SKM-1 (cell line): Measurements from ENCODE around the gene TSACC.
A peak's percentile ranks its signal among the peaks of the same experiment; 100 is the strongest.
"Not testable (repeated sequence)": the region's sequence is repeated elsewhere in the genome, so short reads cannot be mapped to it uniquely, and the experiment has no call there.

Experiments
- DNase-seq: peaks from one replicate; lab custom pipeline; 2025; ENCODE audit not compliant: unreplicated experiment; lab: John Stamatoyannopoulos, UW

Gene TSACC

DNA sequence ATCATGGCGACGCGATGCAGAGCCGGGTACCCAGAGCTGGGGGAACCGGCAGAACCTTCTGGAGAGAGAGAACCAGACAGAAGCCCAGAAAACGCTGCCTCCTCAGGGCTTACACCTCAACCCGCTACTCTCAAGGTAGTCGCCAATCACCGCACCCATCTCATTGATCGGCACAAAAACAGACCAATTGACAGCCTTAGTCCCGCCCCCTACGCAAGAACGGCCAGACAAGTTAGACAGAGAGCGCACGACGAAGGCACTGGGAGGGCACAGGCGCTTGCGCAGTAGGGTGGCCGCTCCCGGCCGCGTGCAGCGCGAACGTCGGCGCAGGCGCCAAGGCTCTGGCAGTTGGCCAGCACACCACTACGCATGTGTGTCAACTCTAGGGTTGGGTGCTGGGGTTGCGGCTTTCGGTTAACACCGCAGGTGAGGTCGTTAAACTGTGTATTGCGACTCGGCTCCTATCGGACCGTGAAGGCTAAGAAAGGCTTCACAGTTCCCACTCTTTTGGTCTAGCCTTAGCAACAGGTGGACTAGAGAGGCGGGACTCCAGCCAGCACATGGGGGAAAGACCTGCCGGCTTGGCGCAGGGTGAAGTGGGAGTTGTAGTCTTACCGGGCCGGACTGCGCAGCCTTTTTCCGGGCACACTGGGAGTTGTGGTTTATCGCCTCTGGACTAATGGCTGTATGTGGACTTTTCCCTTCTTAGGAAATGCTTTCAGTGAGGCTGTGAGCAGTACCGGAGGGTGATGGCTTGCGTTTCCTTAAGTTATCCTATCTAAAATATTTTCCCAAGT is at the start of gene TSACC, which contains the start of gene CCT3:
TSACC (plus strand) TSS at position 347 of the 797 bp plus-strand sequence. CDS start 1,232 bp downstream, outside the sequence.
CCT3 (minus strand) TSS at position 113 of the 797 bp plus-strand sequence; CDS start at position 5, 108 bp downstream.
- peak; percentile 100 for DNase-seq

DNA sequence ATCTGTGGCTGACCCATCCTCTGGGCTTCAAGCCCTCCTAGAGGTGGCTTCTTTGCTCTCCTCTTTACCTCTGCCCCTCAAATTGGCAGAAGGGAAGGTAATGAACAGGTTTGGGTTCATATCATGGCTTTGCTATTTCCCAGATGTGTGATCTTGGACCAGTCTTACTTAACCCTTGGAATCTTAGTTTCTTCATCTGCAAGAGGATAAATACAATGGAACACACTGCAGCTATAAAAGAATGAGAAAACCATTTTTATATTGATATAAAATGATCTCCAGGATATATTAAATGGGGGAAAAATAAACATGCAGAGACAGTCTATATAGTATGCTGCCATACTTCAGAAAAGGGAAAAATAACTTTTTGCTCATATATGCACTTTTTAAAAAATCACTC is 48.5 kb upstream of the TSACC start:
- DNase-seq: no peak

DNA sequence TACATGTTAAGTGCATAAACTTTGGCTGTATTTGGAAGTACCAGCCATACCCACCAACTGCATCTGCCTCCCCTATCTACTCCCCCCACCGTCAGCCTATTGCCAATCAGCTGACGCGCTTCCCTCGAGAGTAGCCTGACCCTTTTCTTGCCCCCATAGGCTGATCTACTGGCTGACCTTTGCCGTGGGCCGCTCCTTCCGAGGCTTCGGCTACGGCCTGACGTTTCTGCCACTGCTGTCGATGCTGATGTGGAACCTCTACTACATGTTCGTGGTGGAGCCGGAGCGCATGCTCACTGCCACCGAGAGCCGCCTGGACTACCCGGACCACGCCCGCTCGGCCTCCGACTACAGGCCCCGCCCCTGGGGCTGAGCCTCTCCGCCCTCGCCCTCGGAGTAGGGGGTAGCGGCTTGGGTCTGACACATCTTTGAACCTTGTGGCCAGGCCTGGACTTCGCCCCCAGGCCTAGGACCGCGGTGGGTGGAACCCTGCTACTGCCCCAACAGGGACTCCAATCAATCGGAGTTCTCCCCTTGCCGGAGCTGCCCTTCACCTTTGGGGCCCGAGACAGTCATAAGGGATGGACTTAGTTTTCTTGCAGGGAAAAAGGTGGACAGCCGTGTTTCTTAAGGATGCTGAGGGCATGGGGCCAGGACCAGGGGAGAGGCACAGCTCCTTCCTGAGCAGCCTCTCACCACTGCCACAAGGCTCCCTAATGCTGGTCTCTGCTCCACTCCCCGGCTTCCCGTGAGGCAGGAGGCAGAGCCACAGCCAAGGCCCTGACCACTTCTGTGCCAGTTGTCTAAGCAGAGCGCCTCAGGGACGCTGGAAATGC is 46.9 kb upstream of the TSACC start:
- DNase-seq: no peak

DNA sequence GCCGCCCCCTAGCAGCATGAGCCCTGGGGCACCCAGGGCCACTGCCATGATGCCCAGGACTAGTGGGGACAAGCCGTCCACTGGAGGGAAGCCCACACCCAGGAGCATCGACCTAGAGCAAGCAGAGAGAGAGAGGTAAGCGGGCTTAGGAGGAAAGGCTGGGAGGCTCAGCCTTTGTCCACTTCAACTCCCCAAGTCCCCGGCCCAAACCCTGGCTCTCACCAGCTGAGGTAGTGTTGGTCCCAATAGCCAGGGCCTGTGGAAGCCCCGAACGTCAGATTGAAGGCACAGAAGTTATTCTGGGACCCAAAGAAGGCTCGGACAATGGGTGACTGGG is 45.3 kb upstream of the TSACC start:
- DNase-seq: no peak

DNA sequence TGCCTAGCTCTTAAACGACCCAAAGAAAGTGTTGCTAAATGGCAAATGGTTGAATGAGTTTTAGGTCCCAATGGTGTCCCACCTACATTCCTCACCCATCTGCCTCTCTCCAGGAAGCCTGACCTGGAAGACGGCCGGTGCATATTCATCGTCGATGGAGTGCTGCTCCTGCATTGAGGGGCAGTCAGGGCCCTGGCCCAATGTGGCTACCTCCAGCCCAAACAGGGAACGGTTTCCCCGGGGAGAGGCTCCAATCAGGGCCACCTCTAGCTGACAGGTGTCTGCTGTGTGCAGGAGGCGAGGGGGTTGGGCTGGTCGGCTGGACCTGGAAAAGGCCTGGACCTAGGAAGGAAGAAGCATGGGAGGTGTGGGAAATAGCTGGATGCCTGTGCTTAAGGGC is 44.4 kb upstream of the TSACC start:
- no peak for DNase-seq

DNA sequence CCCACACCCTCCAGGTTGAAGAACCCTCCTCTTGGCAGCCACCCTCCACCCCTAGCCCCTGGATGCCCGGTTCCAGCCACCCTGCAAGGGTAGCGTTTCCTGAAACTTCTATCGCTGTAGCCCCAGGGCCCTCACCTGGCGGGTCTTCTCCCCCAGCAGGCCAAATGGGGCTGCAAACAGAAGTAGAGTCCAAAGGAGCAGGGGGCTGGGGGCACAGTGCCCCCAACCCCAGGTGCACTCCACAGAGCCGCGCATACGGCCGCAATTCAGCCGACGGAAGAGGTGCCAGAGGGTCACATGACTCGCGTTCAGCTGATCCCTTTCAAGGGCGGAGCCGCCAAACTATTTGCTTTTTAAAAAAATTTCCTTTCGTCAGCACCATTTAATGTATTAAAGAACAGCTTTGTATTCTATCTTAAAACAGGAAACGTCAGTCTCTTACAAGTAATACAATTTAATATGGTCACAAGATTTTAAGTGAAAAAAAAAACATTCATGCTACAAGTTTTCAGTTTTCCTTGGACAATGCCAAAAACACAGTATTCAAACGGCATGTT is 42.9 kb upstream of the TSACC start, which contains the start of gene GLMP:
GLMP (minus strand) TSS at position 289 of the 557 bp plus-strand sequence; CDS start at position 255, 34 bp downstream.
- no peak for DNase-seq

DNA sequence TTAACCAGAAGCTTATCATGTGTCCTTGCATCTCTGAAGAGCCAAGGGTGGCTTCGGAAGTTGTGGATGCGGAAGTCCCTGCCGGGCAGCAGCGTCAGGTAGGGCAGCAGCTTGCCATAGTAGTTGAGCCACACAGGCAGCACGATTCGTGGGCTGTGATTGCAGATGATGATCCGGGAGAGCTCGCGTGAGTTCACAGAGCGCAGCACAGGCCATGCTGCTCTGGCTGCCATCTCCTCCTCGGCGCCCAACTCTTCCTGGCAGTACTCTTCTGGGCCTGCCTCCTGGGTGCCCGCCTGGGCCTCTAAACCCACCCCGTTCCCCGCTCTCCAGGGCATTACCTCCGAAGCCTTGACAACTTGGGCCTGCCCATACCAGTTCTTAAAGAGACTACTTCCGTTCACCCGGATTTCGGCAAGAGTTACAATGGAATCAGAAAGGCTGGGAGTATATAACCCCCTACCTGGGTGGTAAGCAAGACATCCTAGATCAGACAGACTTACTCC is 39.4 kb upstream of the TSACC start, which contains the start of gene VHLL:
VHLL (minus strand) TSS at position 456 of the 506 bp plus-strand sequence; CDS start at position 338, 118 bp downstream.
- no peak for DNase-seq

DNA sequence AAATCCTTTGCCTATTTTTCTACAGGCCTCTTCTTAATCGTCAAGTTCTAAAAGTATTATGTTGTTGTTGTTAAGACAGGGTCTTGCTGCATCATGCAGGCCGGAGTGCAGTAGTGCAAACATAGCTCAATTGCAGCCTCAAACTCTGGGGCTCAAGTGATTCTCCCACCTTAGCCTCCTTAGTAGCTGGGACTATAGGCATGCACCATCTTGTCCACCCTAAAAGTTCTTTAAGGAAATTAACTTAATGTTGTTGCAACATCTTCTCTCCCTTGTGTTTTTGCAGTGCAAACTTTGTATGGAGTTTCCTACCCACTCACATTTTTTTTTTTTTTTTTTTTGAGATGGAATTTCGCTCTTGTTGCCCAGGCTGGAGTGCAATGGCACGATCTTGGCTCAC is 35.1 kb upstream of the TSACC start:
- no peak for DNase-seq

DNA sequence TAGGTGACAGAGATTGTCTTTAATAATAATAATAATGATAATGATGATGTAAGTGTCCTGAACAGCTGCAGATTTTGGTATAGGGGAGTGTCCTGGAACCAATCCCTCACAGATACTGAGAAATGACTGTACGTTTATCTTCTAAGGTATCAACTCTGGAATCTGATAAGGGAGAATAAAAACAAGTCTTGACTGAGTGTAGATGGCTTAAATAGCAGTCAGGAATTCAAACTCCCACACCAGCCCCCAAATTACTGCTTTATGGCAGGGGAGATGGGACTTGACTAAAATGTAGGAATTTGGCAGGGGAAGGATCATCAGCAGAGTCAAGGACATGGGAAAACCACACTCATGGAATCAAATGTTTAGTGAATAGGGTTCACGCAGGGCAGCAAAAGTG is 33.1 kb upstream of the TSACC start:
- no peak for DNase-seq

DNA sequence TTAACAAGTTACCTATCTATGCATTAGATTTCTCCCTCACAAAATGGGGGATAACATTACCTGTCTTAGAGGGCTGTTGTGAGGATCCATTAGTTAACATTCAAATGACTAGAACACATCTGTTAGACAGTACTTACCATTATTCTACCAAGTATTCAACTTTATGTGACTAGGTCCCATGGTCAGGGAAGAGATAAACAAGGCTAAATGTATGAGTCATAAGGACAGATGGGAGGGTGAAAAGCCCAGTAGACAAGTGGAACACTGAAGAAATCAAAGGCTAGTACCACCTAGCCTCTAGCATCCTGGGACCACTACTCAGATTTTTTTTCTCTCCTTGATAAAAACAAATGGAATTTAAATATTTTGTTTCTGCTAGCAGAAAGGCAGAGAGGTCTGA is 30.2 kb upstream of the TSACC start:
- DNase-seq: no peak

DNA sequence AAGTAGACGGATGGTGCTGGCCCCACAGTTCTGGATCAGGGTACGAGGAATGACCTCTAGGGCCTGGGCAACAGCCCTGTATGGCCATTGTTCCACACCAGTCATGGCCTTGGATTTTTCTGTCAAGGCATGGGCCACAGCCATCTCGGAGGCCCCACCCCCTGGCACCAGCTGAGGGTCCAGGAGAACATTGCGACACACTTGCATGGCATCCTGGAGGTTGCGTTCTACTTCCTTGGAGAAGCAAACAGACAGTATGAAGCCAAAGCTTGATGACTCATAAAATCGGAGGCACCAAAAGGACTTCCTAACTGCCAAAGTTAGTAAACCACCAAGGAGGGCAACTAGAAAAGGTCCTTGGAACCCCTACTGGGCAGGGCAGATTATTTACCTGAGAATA is 27.4 kb upstream of the TSACC start:
- DNase-seq: no peak

DNA sequence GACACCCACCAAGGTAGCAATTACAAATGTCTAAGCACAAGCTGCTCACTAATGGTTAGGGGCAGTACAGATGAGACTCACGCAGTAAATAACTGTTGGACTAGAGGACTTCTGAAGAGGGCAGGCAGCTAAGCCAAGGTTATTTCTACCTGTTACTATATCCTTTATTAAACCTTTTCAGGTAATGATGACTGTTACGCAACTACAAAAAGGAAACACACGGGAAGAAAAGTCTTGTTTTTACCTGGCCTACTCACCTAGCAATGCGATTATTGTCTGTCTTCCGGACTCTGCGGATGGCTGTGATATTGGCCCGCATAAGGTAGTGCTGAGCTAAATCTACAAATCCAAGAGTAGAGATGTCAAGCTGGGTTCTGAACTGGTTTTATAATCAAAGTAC is 21.4 kb upstream of the TSACC start:
- no peak for DNase-seq

DNA sequence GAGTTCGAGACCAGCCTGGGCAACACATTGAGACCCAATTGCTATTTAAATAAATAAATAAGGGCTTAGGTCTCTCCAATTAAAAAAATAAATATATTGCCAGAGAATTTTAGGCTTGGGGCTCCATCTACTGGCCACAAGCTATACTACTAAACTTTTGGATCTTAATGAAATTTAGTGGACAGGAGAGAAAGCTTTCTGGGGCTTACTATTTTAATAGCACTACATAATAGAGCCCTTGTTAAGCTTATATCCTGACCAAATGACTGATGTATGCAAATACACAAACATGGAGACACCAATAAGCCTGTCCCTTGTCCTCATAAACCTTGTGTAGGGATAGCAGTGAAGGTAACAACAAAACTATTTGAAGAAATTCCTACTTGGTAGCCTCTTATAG is 18.7 kb upstream of the TSACC start:
- DNase-seq: no peak

DNA sequence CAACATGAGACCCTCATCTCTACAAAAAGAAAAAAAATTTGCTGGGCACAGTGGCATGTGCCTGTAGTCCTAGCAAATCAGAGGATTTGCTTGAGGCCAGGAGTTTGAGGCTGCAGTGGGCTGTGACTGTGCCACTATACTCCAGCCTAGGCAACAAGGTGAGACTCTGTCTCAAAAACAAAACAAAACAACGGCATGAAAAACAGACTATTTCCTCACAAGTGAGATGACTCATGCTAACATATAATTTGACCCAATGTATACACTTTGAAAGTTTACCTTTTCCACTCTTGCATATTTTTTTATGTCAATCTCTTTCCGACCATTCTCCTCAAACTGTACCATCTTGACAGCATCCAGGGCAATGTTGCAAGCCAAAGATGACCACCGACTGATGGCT is 17.8 kb upstream of the TSACC start:
- no peak for DNase-seq

DNA sequence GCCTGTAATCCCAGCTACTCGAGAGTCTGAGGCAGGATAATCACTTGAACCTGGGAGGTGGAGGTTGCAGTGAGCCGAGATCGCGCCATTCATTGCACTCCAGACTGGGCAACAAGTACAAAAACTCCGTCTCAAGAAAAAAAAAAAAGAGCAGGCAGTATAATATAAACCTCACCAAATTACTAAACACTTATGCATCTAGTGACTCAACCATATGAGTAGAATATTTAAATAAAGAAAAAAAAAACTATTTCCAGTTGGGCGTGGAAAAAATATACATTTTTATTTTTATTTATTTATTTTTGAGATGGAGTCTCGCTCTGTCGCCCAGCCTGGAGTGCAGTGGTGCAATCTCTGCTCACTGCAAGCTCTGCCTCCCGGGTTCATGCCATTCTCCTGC is 15.1 kb upstream of the TSACC start:
- not testable (repeated sequence) for DNase-seq

DNA sequence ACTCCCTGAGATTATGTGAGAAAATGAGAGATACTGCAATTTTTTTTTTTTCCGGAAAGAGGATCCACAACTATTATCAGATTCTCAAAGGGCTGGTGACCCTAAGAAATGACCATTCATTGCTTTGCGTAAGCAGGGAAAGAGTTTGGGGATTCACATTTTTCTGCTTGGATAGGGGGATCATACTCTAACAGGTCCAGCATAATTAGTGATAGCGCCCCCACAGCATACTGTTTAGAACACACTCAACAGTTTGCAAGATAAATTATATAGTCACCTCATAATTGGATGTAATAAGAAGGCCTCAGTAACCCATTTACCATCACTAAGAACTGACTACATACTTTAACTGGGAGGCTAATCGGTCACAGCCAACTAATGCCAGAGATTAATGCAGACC is 2.1 kb upstream of the TSACC start:
- DNase-seq: no peak

DNA sequence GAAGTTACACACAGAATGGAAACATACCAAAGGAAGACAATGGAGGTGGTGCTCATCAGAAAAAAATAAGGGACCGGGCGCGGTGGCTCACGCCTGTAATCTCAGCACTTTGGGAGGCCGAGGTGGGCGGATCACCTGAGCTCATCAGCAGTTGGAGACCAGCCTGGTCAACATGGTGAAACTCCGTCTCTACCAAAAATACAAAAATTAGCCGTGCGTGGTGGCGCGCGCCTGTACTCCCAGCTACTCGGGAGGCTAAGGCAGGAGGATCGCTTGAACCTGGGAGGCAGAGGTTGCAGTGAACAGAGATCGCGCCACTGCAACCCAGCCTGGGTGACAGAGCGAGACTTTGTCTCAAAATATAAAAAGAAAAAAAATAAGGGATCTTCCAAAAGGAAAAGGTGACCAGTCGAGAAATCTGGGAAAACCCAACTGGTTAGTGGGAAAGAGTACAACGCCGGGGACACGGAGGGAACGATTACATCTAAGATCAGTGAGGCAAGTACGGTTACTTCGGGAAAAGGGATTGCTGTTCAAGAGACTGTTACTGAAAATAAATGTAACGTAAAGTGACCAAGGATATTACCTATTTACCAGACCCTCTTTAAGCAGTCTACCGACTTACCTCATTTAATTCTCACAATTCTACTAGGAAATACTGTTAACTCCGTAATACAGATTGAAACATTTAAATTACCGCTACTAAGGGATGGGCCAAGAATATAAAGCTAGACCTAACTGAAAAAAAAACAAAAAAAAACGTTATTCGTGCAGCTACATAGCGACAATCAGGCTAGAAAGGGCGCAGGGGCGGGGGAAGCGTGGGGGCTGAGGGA is 1.1 kb upstream of the TSACC start:
- no peak for DNase-seq

DNA sequence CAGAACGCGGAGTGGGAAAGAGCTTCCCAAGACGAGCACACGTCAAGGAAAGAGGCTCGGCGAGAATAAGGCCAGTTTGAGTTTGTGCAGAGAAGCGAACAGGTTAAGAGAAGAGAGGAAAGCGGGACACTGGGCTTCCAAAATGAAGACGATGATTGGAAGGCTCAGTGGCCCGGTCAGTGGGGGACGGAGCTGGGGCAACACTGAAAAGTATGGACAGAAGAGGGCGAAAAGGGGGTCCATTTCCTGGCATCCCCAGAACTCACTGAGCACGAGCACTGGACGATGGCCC is 492 bp upstream of the TSACC start:
- no peak for DNase-seq

DNA sequence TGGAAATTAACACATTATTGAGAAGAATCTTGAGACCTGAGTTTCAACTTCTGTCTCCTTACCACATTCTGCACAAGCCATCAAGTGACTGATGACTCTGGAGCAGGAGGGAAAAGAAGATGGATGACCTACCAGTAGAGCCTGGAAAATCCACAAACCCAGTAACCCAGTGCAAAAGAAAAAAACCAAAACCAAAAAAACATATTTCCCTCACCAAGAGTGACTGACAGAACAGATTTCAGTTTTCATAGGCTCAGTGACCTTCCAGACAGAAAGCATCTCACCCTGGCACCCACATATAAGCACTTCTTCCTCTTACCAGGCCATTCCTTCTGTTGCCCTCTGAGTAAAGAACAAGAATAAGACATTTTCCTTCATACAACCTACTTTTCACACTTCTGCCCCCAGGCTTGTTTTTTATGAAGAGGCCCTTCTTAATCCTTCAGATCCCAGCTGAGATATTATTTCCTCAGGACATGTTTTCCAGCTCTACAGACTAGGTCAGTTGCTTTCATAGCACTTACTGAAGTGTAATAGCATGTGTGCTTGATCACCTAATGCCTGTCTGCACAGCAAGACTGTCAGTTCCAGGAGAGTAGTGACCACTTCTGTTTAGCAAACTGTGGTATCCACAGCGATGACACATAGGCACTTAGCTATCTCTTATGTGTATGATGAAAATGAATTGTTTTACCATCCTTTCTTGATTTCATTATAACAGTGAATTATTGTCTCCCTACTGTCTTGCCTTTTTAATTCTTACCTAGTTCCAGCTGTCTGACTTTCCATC is 4.0 kb downstream of the TSACC start:
- no peak for DNase-seq

DNA sequence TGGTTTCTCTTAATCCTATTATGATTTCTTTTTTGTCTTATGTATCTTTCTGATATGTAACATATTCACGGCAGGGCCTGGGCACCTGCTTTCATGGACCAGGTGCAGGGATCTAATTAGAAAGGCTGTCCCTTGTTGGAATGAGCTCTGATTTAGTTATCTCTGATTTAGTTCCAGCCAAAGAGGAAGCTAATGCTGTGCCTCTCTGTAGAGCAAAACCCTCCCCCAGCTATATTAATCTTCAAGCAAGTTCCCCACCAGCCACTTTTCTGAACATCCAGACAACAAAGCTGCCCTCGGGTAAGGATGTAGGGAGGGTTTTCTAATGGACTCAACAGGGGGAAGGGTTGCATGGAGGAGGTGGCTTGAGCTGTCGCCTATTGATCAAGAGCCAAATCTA is 6.1 kb downstream of the TSACC start:
- no peak for DNase-seq
